Omental fat pad (tissue), 4 donors: ENCODE measurements around the gene KTI12. TPM values are rescaled to one million over a fixed set of nuclear protein-coding genes. Genes with fewer than 3 reads are reported as not detected.
A peak's percentile ranks its signal among the peaks of the same experiment; 100 is the strongest.
"Not testable (repeated sequence)": the region's sequence is repeated elsewhere in the genome, so short reads cannot be mapped to it uniquely, and the experiment has no call there.

Experiments
- ATAC-seq: fragments of 150-250 bp; one replicate; pipeline ENCODE4 v1.9.1; 2016; ENCODE audit warnings: mild to moderate bottlenecking, moderate library complexity; ENCODE audit not compliant: low FRiP score
- DNase-seq: peaks from one replicate; pipeline ENCODE4 v3.0.0-alpha.2; 2019; ENCODE audit warnings: low spot score
- CTCF ChIP-seq, 3 donors: fragments of 450-650 bp; IDR thresholded peaks; one replicate each; pipeline ENCODE4 v1.5.1; 2016 to 2017; ENCODE audit warnings: antibody characterized with exemption in 3 of 3, mild to moderate bottlenecking in 3 of 3, moderate library complexity in 2 of 3
- total RNA-seq, 4 donors: library from RNA; depleted of rRNA; stranded (reverse); fragments of >200 nt; gene quantifications; one replicate each; pipeline ENCODE4 v1.1.0, GENCODE V29; 2016

Gene KTI12, protein sequence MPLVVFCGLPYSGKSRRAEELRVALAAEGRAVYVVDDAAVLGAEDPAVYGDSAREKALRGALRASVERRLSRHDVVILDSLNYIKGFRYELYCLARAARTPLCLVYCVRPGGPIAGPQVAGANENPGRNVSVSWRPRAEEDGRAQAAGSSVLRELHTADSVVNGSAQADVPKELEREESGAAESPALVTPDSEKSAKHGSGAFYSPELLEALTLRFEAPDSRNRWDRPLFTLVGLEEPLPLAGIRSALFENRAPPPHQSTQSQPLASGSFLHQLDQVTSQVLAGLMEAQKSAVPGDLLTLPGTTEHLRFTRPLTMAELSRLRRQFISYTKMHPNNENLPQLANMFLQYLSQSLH
- 10 to 100 TPM in 2 of 4 donors, 1 to 10 TPM in 2; 7.6 to 23.4 (median 10.2) TPM for total RNA-seq

GRCh38 chr1:52033190-52034049 is at the start of gene KTI12:
Gene KTI12 (minus strand): TSS chr1:52033810. CDS start chr1:52033761, 49 bp downstream.
- DNase-seq (peak; percentile 57), ATAC-seq (peak; percentile 77)
- TF ChIP-seq CTCF (IDR thresholded peaks at IDR 0.05) = no peak

DNA sequence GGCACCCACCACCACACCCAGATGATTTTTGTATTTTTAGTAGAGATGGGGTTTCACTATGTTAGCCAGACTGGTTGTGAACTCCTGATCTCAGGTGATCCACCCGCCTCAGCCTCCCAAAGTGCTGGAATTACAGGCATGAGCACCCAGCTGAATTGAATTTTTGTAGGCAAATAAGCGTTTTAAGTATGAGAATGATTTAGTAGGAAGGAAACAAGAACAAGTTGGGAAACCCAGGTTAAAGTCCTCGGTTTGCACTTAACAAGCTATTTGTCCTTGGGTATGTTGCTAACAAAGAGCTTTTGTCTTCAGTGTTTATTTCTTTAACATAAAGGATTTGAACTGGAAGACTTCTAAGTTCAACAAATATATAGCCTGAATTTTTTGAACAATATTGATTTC is 46.4 kb upstream of the KTI12 start:
- DNase-seq (no peak), ATAC-seq (no peak)
- no peak for TF ChIP-seq CTCF (IDR thresholded peaks at IDR 0.05)

- not testable (repeated sequence) for DNase-seq, ATAC-seq
These were observed 43.7 kb upstream of the KTI12 start for GRCh38 chr1:52077277-52077676.

- TF ChIP-seq CTCF (IDR thresholded peaks at IDR 0.05) = no peak
- ATAC-seq (no peak), DNase-seq (no peak)
These were observed 38.7 kb upstream of the KTI12 start for GRCh38 chr1:52072291-52072690.

DNA sequence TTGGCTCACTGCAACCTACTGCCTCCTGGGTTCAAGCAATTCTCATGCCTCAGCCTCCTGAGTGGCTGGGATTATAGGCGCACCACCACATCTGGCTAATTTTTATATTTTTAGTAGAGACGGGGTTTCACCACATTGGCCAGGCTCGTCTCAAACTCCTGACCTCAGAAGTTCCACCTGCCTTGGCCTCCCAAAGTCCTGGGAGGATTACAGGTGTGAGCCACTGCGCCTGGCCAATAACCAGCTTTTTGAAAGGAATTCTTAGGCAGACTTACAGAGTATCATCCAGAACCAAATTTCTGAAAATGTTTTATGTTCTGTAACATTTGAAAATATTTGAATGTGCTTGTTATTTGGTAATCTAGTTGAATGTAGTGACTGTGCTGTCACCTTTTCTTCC is 37.1 kb upstream of the KTI12 start:
- ATAC-seq = no peak
- no peak for DNase-seq
- no peak for TF ChIP-seq CTCF (IDR thresholded peaks at IDR 0.05)

DNA sequence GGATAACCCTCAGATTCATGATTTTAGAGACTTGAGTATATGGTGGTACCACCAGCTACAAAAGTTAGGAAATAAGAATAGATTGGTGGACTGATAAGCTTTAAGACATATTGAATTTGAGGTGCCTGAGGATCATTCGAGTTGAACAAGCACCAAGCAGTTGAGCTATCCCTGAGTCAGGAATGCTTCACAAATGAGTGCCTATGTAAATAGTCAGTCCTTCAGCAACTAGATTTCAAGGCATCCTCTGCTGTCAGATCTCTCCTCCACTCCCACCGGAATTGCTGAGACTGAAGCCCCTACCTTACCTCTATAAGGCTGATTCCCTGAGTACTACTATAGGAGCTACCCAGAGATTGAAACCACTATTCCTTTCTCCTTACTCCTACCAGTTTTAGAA is 29.6 kb upstream of the KTI12 start:
- no peak for TF ChIP-seq CTCF (IDR thresholded peaks at IDR 0.05)
- no peak for ATAC-seq
- no peak for DNase-seq

- TF ChIP-seq CTCF (IDR thresholded peaks at IDR 0.05) = no peak
- no peak for ATAC-seq
- no peak for DNase-seq
These were observed 27.2 kb upstream of the KTI12 start for GRCh38 chr1:52060822-52061221.
